ENCODE data around the gene SOX1.

The SOX1 gene

GRCh38 chr13:112059457-112060281 lies 7.3 kb upstream of the SOX1 start:
- DNase-seq = no peak

- no peak for DNase-seq
These were observed 6.6 kb upstream of the SOX1 start for GRCh38 chr13:112060282-112060830.

- DNase-seq = no peak
These were observed 6.0 kb upstream of the SOX1 start for GRCh38 chr13:112060899-112061366.

GRCh38 chr13:112061367-112062061 lies 5.4 kb upstream of the SOX1 start:
- no peak for DNase-seq

GRCh38 chr13:112062072-112062567 lies 4.8 kb upstream of the SOX1 start:
- no peak for DNase-seq

GRCh38 chr13:112062571-112063570 lies 4.1 kb upstream of the SOX1 start:
- no peak for DNase-seq

GRCh38 chr13:112063807-112064206 lies 3.1 kb upstream of the SOX1 start:
- DNase-seq = no peak

- DNase-seq = no peak
These were observed 2.7 kb upstream of the SOX1 start for GRCh38 chr13:112064222-112064621.

GRCh38 chr13:112065521-112065866 lies 1.5 kb upstream of the SOX1 start:
- no peak for DNase-seq

- DNase-seq = no peak
These were observed 904 bp upstream of the SOX1 start for GRCh38 chr13:112065867-112066623.

- DNase-seq = no peak
These were observed 335 bp upstream of the SOX1 start for GRCh38 chr13:112066624-112067004.

- DNase-seq = no peak
These were observed 1.1 kb downstream of the SOX1 start for GRCh38 chr13:112067871-112068539.

- DNase-seq = no peak
These were observed 1.7 kb downstream of the SOX1 start for GRCh38 chr13:112068540-112069060.

- DNase-seq = no peak
These were observed 2.3 kb downstream of the SOX1 start for GRCh38 chr13:112069061-112069844.

GRCh38 chr13:112069845-112070251 lies 2.9 kb downstream of the SOX1 start:
- DNase-seq = no peak

- no peak for DNase-seq
These were observed 4.3 kb downstream of the SOX1 start for GRCh38 chr13:112071102-112071722.

- no peak for DNase-seq
These were observed 5.0 kb downstream of the SOX1 start for GRCh38 chr13:112071723-112072533.

GRCh38 chr13:112072534-112073244 lies 5.7 kb downstream of the SOX1 start:
- no peak for DNase-seq

Measured in bone marrow (tissue), 2 donors.